ENCODE results near the gene TANGO6.

TANGO6 gene

GRCh38 chr16:69115837-69116236, 272.5 kb downstream of the TANGO6 start:
- Histone ChIP-seq H3K4me2 (ENCODE audit: low read length) (no peak overlapping the region), H3K79me2 (peaks cover 9% of the 10 kb centered on the region), H3K9me3 (ENCODE audit: control insufficient read depth, low read length) (no peaks in the 10 kb centered on the region), H3K4me3 (ENCODE audit: low read depth, low read length) (no peak overlapping the region), H3K27me3 (ENCODE audit: control insufficient read depth, insufficient read depth, low read length) (no peaks in the 10 kb centered on the region), H3K36me3 (ENCODE audit: control insufficient read depth, insufficient read depth, low read length) (no peaks in the 10 kb centered on the region), H3K9ac (no peak overlapping the region), H3K27ac (no peak overlapping the region), H3K4me1 (peaks cover 11% of the 10 kb centered on the region), H2AFZ (no peak overlapping the region)
- TF ChIP-seq CTCF (IDR thresholded peaks at IDR 0.05), result no peak

GRCh38 chr16:69116256-69116875, 273.0 kb downstream of the TANGO6 start:
- no peaks in the 10 kb centered on the region for H3K27me3 ChIP-seq (ENCODE audit: control insufficient read depth, insufficient read depth, low read length)
- H3K9ac ChIP-seq, result no peak overlapping the region
- H3K27ac ChIP-seq, result no peak overlapping the region
- H3K36me3 ChIP-seq (ENCODE audit: control insufficient read depth, insufficient read depth, low read length), result no peaks in the 10 kb centered on the region
- H3K4me1 ChIP-seq, result peaks cover 11% of the 10 kb centered on the region
- no peak for TF ChIP-seq CTCF (IDR thresholded peaks at IDR 0.05)
- H2AFZ ChIP-seq, result peak overlapping the region; percentile 17
- no peaks in the 10 kb centered on the region for H3K9me3 ChIP-seq (ENCODE audit: control insufficient read depth, low read length)
- H3K4me2 ChIP-seq (ENCODE audit: low read length), result peak overlapping the region; percentile 5
- peaks cover 9% of the 10 kb centered on the region for H3K79me2 ChIP-seq
- no peak overlapping the region for H3K4me3 ChIP-seq (ENCODE audit: low read depth, low read length)

- no peaks in the 10 kb centered on the region for H3K36me3 ChIP-seq (ENCODE audit: control insufficient read depth, insufficient read depth, low read length)
- no peak overlapping the region for H3K27ac ChIP-seq
Measured at GRCh38 chr16:69116906-69117305, 273.6 kb downstream of the TANGO6 start.

GRCh38 chr16:69118468-69118867, 275.1 kb downstream of the TANGO6 start:
- no peak overlapping the region for H3K4me2 ChIP-seq (ENCODE audit: low read length)
- no peak overlapping the region for H2AFZ ChIP-seq
- no peak overlapping the region for H3K27ac ChIP-seq
- no peak overlapping the region for H3K4me3 ChIP-seq (ENCODE audit: low read depth, low read length)
- peaks cover 12% of the 10 kb centered on the region for H3K79me2 ChIP-seq
- TF ChIP-seq CTCF (IDR thresholded peaks at IDR 0.05), result no peak
- H3K4me1 ChIP-seq, result peaks cover 11% of the 10 kb centered on the region
- H3K36me3 ChIP-seq (ENCODE audit: control insufficient read depth, insufficient read depth, low read length), result no peaks in the 10 kb centered on the region
- no peak overlapping the region for H3K9ac ChIP-seq
- H3K9me3 ChIP-seq (ENCODE audit: control insufficient read depth, low read length), result no peaks in the 10 kb centered on the region
- no peaks in the 10 kb centered on the region for H3K27me3 ChIP-seq (ENCODE audit: control insufficient read depth, insufficient read depth, low read length)

More at GRCh38 chr16:69116906-69117305, 273.6 kb downstream of the TANGO6 start:
- no peak for TF ChIP-seq CTCF (IDR thresholded peaks at IDR 0.05)
- no peak overlapping the region for H3K4me3 ChIP-seq (ENCODE audit: low read depth, low read length)
- H3K9me3 ChIP-seq (ENCODE audit: control insufficient read depth, low read length), result no peaks in the 10 kb centered on the region
- peaks cover 11% of the 10 kb centered on the region for H3K4me1 ChIP-seq
- H3K9ac ChIP-seq, result no peak overlapping the region
- no peak overlapping the region for H2AFZ ChIP-seq
- H3K79me2 ChIP-seq, result peaks cover 9% of the 10 kb centered on the region
- no peaks in the 10 kb centered on the region for H3K27me3 ChIP-seq (ENCODE audit: control insufficient read depth, insufficient read depth, low read length)
- H3K4me2 ChIP-seq (ENCODE audit: low read length), result peak overlapping the region; percentile 5

- H3K9ac ChIP-seq, result no peak overlapping the region
- no peak overlapping the region for H3K4me2 ChIP-seq (ENCODE audit: low read length)
- H3K27ac ChIP-seq, result no peak overlapping the region
- no peaks in the 10 kb centered on the region for H3K9me3 ChIP-seq (ENCODE audit: control insufficient read depth, low read length)
- H2AFZ ChIP-seq, result no peak overlapping the region
- H3K27me3 ChIP-seq (ENCODE audit: control insufficient read depth, insufficient read depth, low read length), result no peaks in the 10 kb centered on the region
- no peak overlapping the region for H3K4me3 ChIP-seq (ENCODE audit: low read depth, low read length)
- peaks cover 12% of the 10 kb centered on the region for H3K79me2 ChIP-seq
- no peak for TF ChIP-seq CTCF (IDR thresholded peaks at IDR 0.05)
- peaks cover 11% of the 10 kb centered on the region for H3K4me1 ChIP-seq
- no peaks in the 10 kb centered on the region for H3K36me3 ChIP-seq (ENCODE audit: control insufficient read depth, insufficient read depth, low read length)
Measured at GRCh38 chr16:69118994-69119393, 275.7 kb downstream of the TANGO6 start.
